DND-41 (cell line): ENCODE results near the gene ST6GALNAC5.

ENCODE experiments used
- ATAC-seq: fragments of 200-7000 bp; cut with Tn5 transposase; 3 replicates; pipeline ENCODE4 v1.9.1; 2021; ENCODE audit warnings: low read depth; ENCODE audit not compliant: insufficient read depth
- DNase-seq: peaks from one replicate; pipeline ENCODE4 v3.0.0-alpha.2; 2020
- H2AFZ ChIP-seq: 2 replicates; pipeline ENCODE4 v1.6.0; 2012; ENCODE audit warnings: low read depth, low read length
- H3K27ac ChIP-seq: 2 replicates; pipeline ENCODE4 v1.5.1; 2012; ENCODE audit warnings: low read length, inconsistent platforms
- H3K27me3 ChIP-seq: fragments of 200-600 bp; sonication (generic); 2 replicates; pipeline ENCODE4 v1.6.0; 2012; ENCODE audit warnings: low read length, mild to moderate bottlenecking, inconsistent platforms; ENCODE audit not compliant: insufficient read depth, poor library complexity
- H3K36me3 ChIP-seq: 2 replicates; pipeline ENCODE4 v1.5.1; 2012; ENCODE audit warnings: low read length, inconsistent platforms; ENCODE audit not compliant: insufficient read depth
- H3K4me1 ChIP-seq: 2 replicates; pipeline ENCODE4 v1.5.1; 2012; ENCODE audit warnings: mild to moderate bottlenecking, low read length; ENCODE audit not compliant: insufficient read depth
- H3K4me2 ChIP-seq: 2 replicates; pipeline ENCODE4 v1.6.0; 2012; ENCODE audit warnings: mild to moderate bottlenecking, moderate library complexity, low read length, inconsistent platforms; ENCODE audit not compliant: insufficient read depth
- H3K4me3 ChIP-seq, 2 experiments: fragments of 200-600 bp in 1 of 2; shearing (Covaris generic) in 1 of 2; 2 replicates each; pipeline ENCODE4 v1.5.1; 2012 to 2016; ENCODE audit warnings: inconsistent platforms in 2 of 2, low read length in 2 of 2, mild to moderate bottlenecking in 2 of 2, low read depth in 1 of 2, moderate library complexity in 1 of 2
- H3K79me2 ChIP-seq: 2 replicates; pipeline ENCODE4 v1.6.0; 2012; ENCODE audit warnings: low read length, inconsistent platforms; ENCODE audit not compliant: insufficient read depth
- H3K9ac ChIP-seq: 2 replicates; pipeline ENCODE4 v1.6.0; 2012; ENCODE audit warnings: low read depth, mild to moderate bottlenecking, inconsistent platforms, low read length, moderate library complexity
- H3K9me3 ChIP-seq: 2 replicates; pipeline ENCODE4 v1.5.1; 2012; ENCODE audit warnings: low read length, moderate library complexity, mild to moderate bottlenecking, inconsistent platforms; ENCODE audit not compliant: insufficient read depth, severe bottlenecking
- H4K20me1 ChIP-seq: 2 replicates; pipeline ENCODE4 v1.6.0; 2012; ENCODE audit warnings: low read length; ENCODE audit not compliant: insufficient read depth
- EZH2 ChIP-seq: IDR thresholded peaks from 3 replicates; pipeline ENCODE4 v1.6.1; 2012; ENCODE audit warnings: borderline replicate concordance, low read depth, mild to moderate bottlenecking, moderate library complexity, low read length, inconsistent platforms; ENCODE audit not compliant: severe bottlenecking
- TF ChIP-seq, protein P1 (sequence below): IDR thresholded peaks from 2 replicates; pipeline ENCODE4 v1.5.1; 2012; ENCODE audit warnings: borderline replicate concordance, low read length, moderate library complexity, mild to moderate bottlenecking; ENCODE audit not compliant: poor library complexity, severe bottlenecking; ENCODE audit errors: extremely low read depth

The ST6GALNAC5 gene

DNA sequence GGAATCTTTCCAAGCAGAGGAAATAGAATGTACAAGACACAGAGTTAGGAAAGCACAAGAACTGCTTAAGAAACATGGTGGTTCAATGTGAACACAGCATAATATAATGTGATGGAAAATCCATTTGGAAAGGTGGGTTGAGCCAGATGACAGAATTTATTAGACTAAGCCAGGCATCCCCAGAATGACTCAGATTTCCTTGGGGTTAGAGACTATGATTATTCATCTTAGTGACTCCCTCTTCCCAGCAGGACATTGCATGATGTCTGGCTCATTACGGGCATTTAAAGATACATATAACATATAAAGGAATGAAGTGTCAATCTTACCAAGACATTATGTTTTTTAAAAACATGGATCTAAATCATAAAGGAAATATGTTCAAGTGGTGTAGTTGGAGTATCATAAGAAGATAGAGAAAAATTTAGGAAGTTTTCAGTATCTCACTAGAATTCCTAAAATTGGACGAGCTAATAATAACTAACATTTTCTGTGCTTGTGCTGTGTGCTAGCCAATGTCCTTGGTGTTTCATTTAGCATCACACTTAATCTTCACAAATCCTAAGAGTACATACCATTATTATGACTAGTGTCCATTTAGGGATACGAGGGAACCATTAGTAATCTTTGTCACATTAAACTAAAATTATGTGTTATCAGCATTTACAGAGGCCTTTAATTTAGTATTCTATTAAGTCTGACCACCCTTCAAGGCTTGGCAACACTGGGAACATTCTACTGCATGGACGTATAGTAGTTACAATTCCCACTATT, 41.0 kb upstream of the ST6GALNAC5 start:
- Histone ChIP-seq H3K4me3 (no peak overlapping the region), H3K9me3 (no peaks in the 10 kb centered on the region), H3K4me2 (no peak overlapping the region), H3K36me3 (no peaks in the 10 kb centered on the region), H2AFZ (no peak overlapping the region), H3K9ac (no peak overlapping the region), H3K79me2 (no peaks in the 10 kb centered on the region), H4K20me1 (no peaks in the 10 kb centered on the region), H3K27me3 (no peaks in the 10 kb centered on the region), H3K27ac (no peak overlapping the region), H3K4me1 (no peaks in the 10 kb centered on the region)
- no peak for TF ChIP-seq EZH2
- TF ChIP-seq, protein P1, sequence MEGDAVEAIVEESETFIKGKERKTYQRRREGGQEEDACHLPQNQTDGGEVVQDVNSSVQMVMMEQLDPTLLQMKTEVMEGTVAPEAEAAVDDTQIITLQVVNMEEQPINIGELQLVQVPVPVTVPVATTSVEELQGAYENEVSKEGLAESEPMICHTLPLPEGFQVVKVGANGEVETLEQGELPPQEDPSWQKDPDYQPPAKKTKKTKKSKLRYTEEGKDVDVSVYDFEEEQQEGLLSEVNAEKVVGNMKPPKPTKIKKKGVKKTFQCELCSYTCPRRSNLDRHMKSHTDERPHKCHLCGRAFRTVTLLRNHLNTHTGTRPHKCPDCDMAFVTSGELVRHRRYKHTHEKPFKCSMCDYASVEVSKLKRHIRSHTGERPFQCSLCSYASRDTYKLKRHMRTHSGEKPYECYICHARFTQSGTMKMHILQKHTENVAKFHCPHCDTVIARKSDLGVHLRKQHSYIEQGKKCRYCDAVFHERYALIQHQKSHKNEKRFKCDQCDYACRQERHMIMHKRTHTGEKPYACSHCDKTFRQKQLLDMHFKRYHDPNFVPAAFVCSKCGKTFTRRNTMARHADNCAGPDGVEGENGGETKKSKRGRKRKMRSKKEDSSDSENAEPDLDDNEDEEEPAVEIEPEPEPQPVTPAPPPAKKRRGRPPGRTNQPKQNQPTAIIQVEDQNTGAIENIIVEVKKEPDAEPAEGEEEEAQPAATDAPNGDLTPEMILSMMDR = no peak
- ATAC-seq (no peak), DNase-seq (no peak)

DNA sequence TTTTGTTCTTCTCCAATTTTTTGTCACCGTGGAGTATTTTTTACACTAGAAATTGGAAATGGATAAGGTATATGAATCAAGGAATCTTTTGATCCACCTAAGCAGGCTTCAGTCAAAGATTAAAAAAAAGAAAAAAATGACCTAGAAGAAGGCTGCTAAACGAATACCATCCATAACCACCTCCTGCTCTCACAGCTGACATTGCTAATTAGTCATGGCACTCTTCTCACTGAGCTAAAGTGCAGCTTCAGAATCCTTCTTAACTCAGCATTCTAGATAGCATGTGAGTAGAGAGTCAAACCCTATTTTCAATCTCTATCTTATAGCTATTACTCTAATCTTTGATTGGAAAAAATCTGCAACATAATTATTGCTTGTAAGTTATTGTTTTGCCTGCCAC, 40.2 kb upstream of the ST6GALNAC5 start:
- no peak for DNase-seq
- Histone ChIP-seq H3K4me3 (no peak overlapping the region), H3K4me2 (no peak overlapping the region), H3K36me3 (no peaks in the 10 kb centered on the region), H2AFZ (no peak overlapping the region), H3K4me1 (no peaks in the 10 kb centered on the region), H3K27ac (no peak overlapping the region), H3K9me3 (no peaks in the 10 kb centered on the region), H3K9ac (no peak overlapping the region), H3K27me3 (no peaks in the 10 kb centered on the region), H4K20me1 (no peaks in the 10 kb centered on the region), H3K79me2 (no peaks in the 10 kb centered on the region)
- no peak for ATAC-seq
- TF ChIP-seq, protein P1 = no peak
- no peak for TF ChIP-seq EZH2

DNA sequence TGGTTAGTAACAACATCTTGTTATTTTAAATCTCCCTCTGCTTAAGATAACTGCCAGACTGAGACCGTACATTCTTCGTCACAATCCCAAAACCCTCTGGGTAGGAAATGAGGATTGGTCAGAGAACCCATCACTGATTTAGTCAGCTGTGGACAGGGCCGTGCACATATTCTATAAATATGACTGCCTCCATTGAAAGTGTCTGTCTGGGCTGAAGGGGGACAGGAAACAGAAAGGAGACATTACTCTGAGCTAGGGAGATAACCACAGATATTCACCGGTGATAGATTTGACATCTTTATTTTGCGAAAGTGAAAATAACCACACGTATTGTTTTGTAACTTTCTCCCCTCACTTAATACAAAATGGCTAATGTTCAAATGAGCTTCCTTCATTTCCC, 36.9 kb upstream of the ST6GALNAC5 start:
- DNase-seq = no peak
- Histone ChIP-seq H3K9me3 (no peaks in the 10 kb centered on the region), H3K27ac (no peak overlapping the region), H3K79me2 (no peaks in the 10 kb centered on the region), H3K4me1 (no peaks in the 10 kb centered on the region), H3K36me3 (no peaks in the 10 kb centered on the region), H3K27me3 (no peaks in the 10 kb centered on the region), H3K9ac (no peak overlapping the region), H4K20me1 (no peaks in the 10 kb centered on the region), H3K4me2 (no peak overlapping the region), H2AFZ (no peak overlapping the region), H3K4me3 (no peak overlapping the region)
- no peak for TF ChIP-seq EZH2
- TF ChIP-seq, protein P1 = no peak
- no peak for ATAC-seq

DNA sequence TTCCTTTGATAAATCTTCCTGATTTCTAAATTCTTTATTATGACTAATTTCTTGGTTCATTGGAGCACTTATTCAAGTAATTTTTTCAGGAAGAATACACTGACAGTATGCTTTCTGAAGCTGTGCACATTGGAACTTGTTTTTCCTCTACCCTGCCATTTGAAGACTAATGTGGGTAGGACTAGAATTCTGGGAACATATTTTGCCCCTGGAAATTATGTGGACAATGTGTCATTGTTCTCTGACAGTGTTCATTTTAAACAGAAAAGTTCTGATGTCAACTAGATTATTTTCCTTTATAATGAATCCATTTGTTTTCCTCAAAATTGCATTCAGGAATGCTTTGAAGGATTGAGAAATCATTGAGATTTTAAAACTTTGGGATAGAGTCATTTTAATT, 34.8 kb upstream of the ST6GALNAC5 start:
- no peaks in the 10 kb centered on the region for H3K27me3 ChIP-seq
- no peak overlapping the region for H3K4me3 ChIP-seq
- H3K4me1 ChIP-seq = no peaks in the 10 kb centered on the region
- H3K9me3 ChIP-seq = no peaks in the 10 kb centered on the region
- DNase-seq = no peak
- H2AFZ ChIP-seq = no peak overlapping the region
- H4K20me1 ChIP-seq = no peaks in the 10 kb centered on the region
- ATAC-seq = no peak
- no peak overlapping the region for H3K4me2 ChIP-seq
- TF ChIP-seq EZH2 = no peak
- TF ChIP-seq, protein P1 = no peak
- H3K9ac ChIP-seq = no peak overlapping the region
- H3K79me2 ChIP-seq = no peaks in the 10 kb centered on the region
- H3K36me3 ChIP-seq = no peaks in the 10 kb centered on the region
- H3K27ac ChIP-seq = no peak overlapping the region
